Neural cell (in vitro differentiated cells): Measurements from ENCODE around the gene CPNE5. TPM values are rescaled to one million over a fixed set of nuclear protein-coding genes. Genes with fewer than 3 reads are reported as not detected.
A peak's percentile ranks its signal among the peaks of the same experiment; 100 is the strongest.

Source experiments
- H2AFZ ChIP-seq: fragments of 200-600, 300-800 bp; sonication (generic), shearing (Covaris generic); 2 replicates; pipeline ENCODE4 v1.6.0; 2014; ENCODE audit warnings: low read depth, mild to moderate bottlenecking, antibody characterized with exemption, low read length, moderate library complexity
- H3F3A ChIP-seq: fragments of 200-600 bp; shearing (Covaris generic); 2 replicates; pipeline ENCODE4 v1.6.1; 2016; ENCODE audit warnings: mild to moderate bottlenecking, moderate library complexity, mixed read lengths, antibody characterized with exemption, low read length; ENCODE audit not compliant: insufficient read depth, poor library complexity, severe bottlenecking
- H3K27ac ChIP-seq: fragments of 200-600, 300-800 bp; sonication (generic), shearing (Covaris generic); 2 replicates; pipeline ENCODE4 v1.5.1; 2014; ENCODE audit warnings: mild to moderate bottlenecking, low read length, moderate library complexity
- H3K27me3 ChIP-seq: fragments of 300-800, 200-600 bp; sonication (generic), shearing (Covaris generic); 2 replicates; pipeline ENCODE4 v1.6.0; 2014; ENCODE audit warnings: mild to moderate bottlenecking, low read depth, low read length, moderate library complexity; ENCODE audit not compliant: insufficient read depth
- H3K36me3 ChIP-seq: fragments of 300-800, 200-600 bp; sonication (generic), shearing (Covaris generic); 2 replicates; pipeline ENCODE4 v1.5.1; 2014; ENCODE audit warnings: mild to moderate bottlenecking, antibody characterized with exemption, low read length, moderate library complexity; ENCODE audit not compliant: insufficient read depth
- H3K4me2 ChIP-seq: fragments of 300-800, 200-600 bp; sonication (generic), shearing (Covaris generic); 2 replicates; pipeline ENCODE4 v1.6.0; 2014; ENCODE audit warnings: mild to moderate bottlenecking, low read length
- H3K4me3 ChIP-seq: fragments of 300-800, 200-600 bp; sonication (generic), shearing (Covaris generic); 2 replicates; pipeline ENCODE4 v1.5.1; 2014; ENCODE audit warnings: mild to moderate bottlenecking, low read length, moderate library complexity
- H3K79me2 ChIP-seq: fragments of 200-600 bp; shearing (Covaris generic); replicated peaks from 2 replicates; pipeline ENCODE4 v1.6.0; 2014; ENCODE audit warnings: mild to moderate bottlenecking, low read length, moderate library complexity; ENCODE audit not compliant: insufficient read depth
- H3K9ac ChIP-seq: fragments of 300-800, 200-600 bp; sonication (generic), shearing (Covaris generic); 2 replicates; pipeline ENCODE4 v1.6.1; 2016; ENCODE audit warnings: mild to moderate bottlenecking, low read length, mixed read lengths
- H3K9me2 ChIP-seq: fragments of 200-600 bp; shearing (Covaris generic); 2 replicates; pipeline ENCODE4 v1.6.1; 2016; ENCODE audit warnings: mild to moderate bottlenecking, low read length, mixed read lengths; ENCODE audit not compliant: insufficient read depth
- H3K9me3 ChIP-seq: fragments of 200-600, 300-800 bp; sonication (generic), shearing (Covaris generic); 2 replicates; pipeline ENCODE4 v1.6.1; 2016; ENCODE audit warnings: mild to moderate bottlenecking, mixed run types, low read length, moderate library complexity, mixed read lengths
- H4K20me1 ChIP-seq: fragments of 200-600 bp; shearing (Covaris generic); 2 replicates; pipeline ENCODE4 v1.6.1; 2016; ENCODE audit warnings: mild to moderate bottlenecking, mixed run types; ENCODE audit not compliant: insufficient read depth
- CTCF ChIP-seq: fragments of 450-650 bp; IDR thresholded peaks from 2 replicates; pipeline ENCODE4 v1.5.1; 2014; ENCODE audit warnings: antibody characterized with exemption, mild to moderate bottlenecking, moderate library complexity; ENCODE audit not compliant: poor library complexity, severe bottlenecking
- EP300 ChIP-seq: fragments of 450-650 bp; conservative IDR thresholded peaks from 2 replicates; pipeline ENCODE4 v1.6.1; 2014; ENCODE audit warnings: antibody characterized with exemption, mild to moderate bottlenecking, moderate library complexity; ENCODE audit not compliant: poor library complexity, severe bottlenecking
- EZH2 ChIP-seq: fragments of 200-600, 300-800 bp; shearing (Covaris generic), sonication (generic); IDR thresholded peaks from 2 replicates; pipeline ENCODE4 v1.6.1; 2014; ENCODE audit warnings: antibody characterized with exemption, low read length, borderline replicate concordance, mild to moderate bottlenecking; ENCODE audit not compliant: insufficient read depth, poor library complexity, severe bottlenecking
- MXI1 ChIP-seq: fragments of 450-650 bp; conservative IDR thresholded peaks from 2 replicates; pipeline ENCODE4 v1.6.1; 2014; ENCODE audit warnings: antibody characterized with exemption, mild to moderate bottlenecking; ENCODE audit not compliant: poor library complexity, severe bottlenecking
- POLR2AphosphoS5 ChIP-seq: IDR thresholded peaks from 2 replicates; pipeline ENCODE4 v1.6.1; 2012
- RAD21 ChIP-seq: fragments of 450-650 bp; conservative IDR thresholded peaks from 2 replicates; pipeline ENCODE4 v1.6.1; 2014; ENCODE audit warnings: antibody characterized with exemption, mild to moderate bottlenecking, moderate library complexity
- REST ChIP-seq: IDR thresholded peaks from 2 replicates; pipeline ENCODE4 v1.6.1; 2012; ENCODE audit warnings: borderline replicate concordance
- SMC3 ChIP-seq: fragments of 450-650 bp; conservative IDR thresholded peaks from 2 replicates; pipeline ENCODE4 v1.6.1; 2014; ENCODE audit warnings: antibody characterized with exemption, mild to moderate bottlenecking, moderate library complexity; ENCODE audit not compliant: poor library complexity
- TAF1 ChIP-seq: IDR thresholded peaks from 2 replicates; pipeline ENCODE4 v1.6.1; 2012; ENCODE audit warnings: low read depth
- polyA plus RNA-seq: library from polyadenylated mRNA; depleted of rRNA; stranded (reverse); fragments of >200 nt; gene quantifications from 2 replicates; pipeline ENCODE4 v1.2.3, GENCODE V29; 2014

Gene CPNE5
- polyA plus RNA-seq, 1 donor from 2014 or later, result 8.7 TPM

DNA sequence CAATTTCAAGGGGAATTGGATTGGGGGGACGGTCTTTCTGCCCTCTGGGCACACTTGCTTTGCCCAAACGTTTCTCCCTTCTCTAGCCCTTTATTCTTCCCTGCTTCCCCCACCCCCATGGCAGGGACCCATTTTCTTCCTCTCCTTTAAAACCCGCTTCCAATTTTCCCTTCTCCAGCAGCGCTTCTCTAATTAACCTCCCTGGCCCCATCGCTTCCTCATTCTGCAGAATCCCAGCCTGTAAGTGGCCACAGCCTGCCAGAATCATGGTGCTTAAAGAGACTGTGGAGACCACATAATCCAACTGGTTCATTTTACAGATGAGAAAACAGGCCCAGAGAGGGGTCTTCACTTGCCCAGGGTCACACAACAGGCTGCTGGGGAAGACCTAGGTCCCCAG is 61.4 kb downstream of the CPNE5 start:
- H3K4me2 ChIP-seq, result no peak overlapping the region
- no peaks in the 10 kb centered on the region for H3K9me2 ChIP-seq
- H3K36me3 ChIP-seq, result no peaks in the 10 kb centered on the region
- peak overlapping the region; percentile 10 for H2AFZ ChIP-seq
- no peak for TF ChIP-seq SMC3
- TF ChIP-seq EP300, result no peak
- TF ChIP-seq REST, result no peak
- TF ChIP-seq CTCF, result no peak
- no peak for TF ChIP-seq TAF1
- TF ChIP-seq RAD21, result no peak
- no peak for TF ChIP-seq EZH2
- TF ChIP-seq MXI1, result no peak
- no peak for TF ChIP-seq POLR2AphosphoS5
- peak overlapping the region; percentile 40 for H3K9ac ChIP-seq
- no peaks in the 10 kb centered on the region for H3K9me3 ChIP-seq
- H3F3A ChIP-seq, result no peaks in the 10 kb centered on the region
- H3K27ac ChIP-seq, result peak overlapping the region; percentile 22
- H4K20me1 ChIP-seq, result no peaks in the 10 kb centered on the region
- no peaks in the 10 kb centered on the region for H3K27me3 ChIP-seq
- H3K4me3 ChIP-seq, result no peak overlapping the region
- no peaks in the 10 kb centered on the region for H3K79me2 ChIP-seq

GRCh38 chr6:36776167-36776566 is 63.1 kb downstream of the CPNE5 start:
- Histone ChIP-seq H3K9me3 (no peaks in the 10 kb centered on the region), H3K4me3 (no peak overlapping the region), H3K27ac (no peak overlapping the region), H3K27me3 (no peaks in the 10 kb centered on the region), H2AFZ (no peak overlapping the region), H3K9ac (no peak overlapping the region), H4K20me1 (no peaks in the 10 kb centered on the region), H3K36me3 (no peaks in the 10 kb centered on the region), H3K79me2 (no peaks in the 10 kb centered on the region), H3K4me2 (no peak overlapping the region), H3F3A (no peaks in the 10 kb centered on the region), H3K9me2 (no peaks in the 10 kb centered on the region)
- TF ChIP-seq EZH2, result no peak
- no peak for TF ChIP-seq EP300

DNA sequence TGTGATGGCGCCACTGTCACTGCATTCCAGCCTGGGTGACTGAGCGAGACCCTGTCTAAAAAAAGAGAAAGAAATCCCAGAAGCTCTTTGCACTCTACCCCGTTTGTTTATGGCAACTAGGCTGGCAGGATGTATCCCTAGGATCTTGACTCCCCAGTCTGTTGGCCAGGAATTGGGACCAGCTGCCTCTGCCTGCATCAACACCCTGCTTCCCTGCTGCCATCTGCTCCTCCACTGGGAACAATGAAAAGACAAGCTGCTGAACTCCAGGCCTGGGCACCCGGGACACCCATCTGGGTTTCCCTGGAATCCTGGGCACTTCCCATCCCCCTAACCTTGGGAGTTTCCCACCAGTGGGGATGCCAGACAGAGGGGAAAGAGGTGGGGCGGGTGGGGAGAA is 64.9 kb downstream of the CPNE5 start:
- no peaks in the 10 kb centered on the region for H3F3A ChIP-seq
- no peak overlapping the region for H3K27ac ChIP-seq
- no peak overlapping the region for H2AFZ ChIP-seq
- H3K36me3 ChIP-seq, result no peaks in the 10 kb centered on the region
- H3K9ac ChIP-seq, result no peak overlapping the region
- no peaks in the 10 kb centered on the region for H4K20me1 ChIP-seq
- no peak overlapping the region for H3K4me3 ChIP-seq
- no peaks in the 10 kb centered on the region for H3K27me3 ChIP-seq
- no peaks in the 10 kb centered on the region for H3K79me2 ChIP-seq
- H3K9me2 ChIP-seq, result no peaks in the 10 kb centered on the region
- H3K4me2 ChIP-seq, result no peak overlapping the region
- no peak for TF ChIP-seq SMC3
- TF ChIP-seq MXI1, result no peak
- no peak for TF ChIP-seq REST
- no peak for TF ChIP-seq CTCF
- no peak for TF ChIP-seq TAF1
- no peak for TF ChIP-seq EP300
- no peak for TF ChIP-seq RAD21
- no peak for TF ChIP-seq EZH2
- no peaks in the 10 kb centered on the region for H3K9me3 ChIP-seq
